ENCODE results near the gene UBAP2L.

DNA sequence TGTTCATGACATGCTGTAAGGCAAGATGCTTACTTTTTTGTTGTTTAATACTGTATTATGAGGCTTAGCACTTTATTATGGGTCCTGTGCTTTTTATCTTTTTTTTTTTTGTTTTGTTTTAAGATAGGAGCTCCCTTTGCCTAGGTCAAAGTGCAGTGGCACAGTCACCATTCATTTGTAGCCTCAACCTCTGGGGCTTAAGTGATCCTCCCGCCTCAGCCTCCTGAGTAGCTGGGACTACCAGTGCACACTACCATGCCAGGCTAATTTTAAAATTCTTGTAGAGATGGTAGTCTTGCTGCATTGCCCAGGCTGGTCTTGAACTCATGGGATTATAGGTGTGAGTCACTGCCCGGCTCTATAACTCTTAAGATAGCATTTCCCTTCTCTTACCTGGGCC is 4.6 kb downstream of the UBAP2L start:
- no peak for TF ChIP-seq EZH2 (IDR thresholded peaks at IDR 0.05; ENCODE audit: borderline replicate concordance, insufficient read depth, low read depth, low read length, poor library complexity, severe bottlenecking)
- TF ChIP-seq, protein P1, sequence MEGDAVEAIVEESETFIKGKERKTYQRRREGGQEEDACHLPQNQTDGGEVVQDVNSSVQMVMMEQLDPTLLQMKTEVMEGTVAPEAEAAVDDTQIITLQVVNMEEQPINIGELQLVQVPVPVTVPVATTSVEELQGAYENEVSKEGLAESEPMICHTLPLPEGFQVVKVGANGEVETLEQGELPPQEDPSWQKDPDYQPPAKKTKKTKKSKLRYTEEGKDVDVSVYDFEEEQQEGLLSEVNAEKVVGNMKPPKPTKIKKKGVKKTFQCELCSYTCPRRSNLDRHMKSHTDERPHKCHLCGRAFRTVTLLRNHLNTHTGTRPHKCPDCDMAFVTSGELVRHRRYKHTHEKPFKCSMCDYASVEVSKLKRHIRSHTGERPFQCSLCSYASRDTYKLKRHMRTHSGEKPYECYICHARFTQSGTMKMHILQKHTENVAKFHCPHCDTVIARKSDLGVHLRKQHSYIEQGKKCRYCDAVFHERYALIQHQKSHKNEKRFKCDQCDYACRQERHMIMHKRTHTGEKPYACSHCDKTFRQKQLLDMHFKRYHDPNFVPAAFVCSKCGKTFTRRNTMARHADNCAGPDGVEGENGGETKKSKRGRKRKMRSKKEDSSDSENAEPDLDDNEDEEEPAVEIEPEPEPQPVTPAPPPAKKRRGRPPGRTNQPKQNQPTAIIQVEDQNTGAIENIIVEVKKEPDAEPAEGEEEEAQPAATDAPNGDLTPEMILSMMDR (IDR thresholded peaks at IDR 0.05) = no peak
